ENCODE measurements around the gene ANKRD40.

GRCh38 chr17:50672071-50672470, 35.6 kb downstream of the ANKRD40 start:
- TF ChIP-seq FOXK2 (IDR thresholded peaks at IDR 0.05) (no peak), L3MBTL2 (conservative IDR thresholded peaks at IDR 0.05) (no peak), LEF1 (IDR thresholded peaks at IDR 0.05; ENCODE audit: borderline replicate concordance) (no peak), TARDBP (IDR thresholded peaks at IDR 0.05) (no peak), BHLHE40 (IDR thresholded peaks at IDR 0.05; ENCODE audit: borderline replicate concordance) (no peak), HDGF (IDR thresholded peaks at IDR 0.05; ENCODE audit: borderline replicate concordance) (no peak), FOXM1 (IDR thresholded peaks at IDR 0.05; ENCODE audit: borderline replicate concordance) (no peak), CTBP1 (IDR thresholded peaks at IDR 0.05; ENCODE audit: borderline replicate concordance) (no peak), NFRKB (IDR thresholded peaks at IDR 0.05) (no peak), ELF4 (IDR thresholded peaks at IDR 0.05) (no peak), SP1 (IDR thresholded peaks at IDR 0.05) (no peak), ARNT (IDR thresholded peaks at IDR 0.05) (no peak), SUZ12 (IDR thresholded peaks at IDR 0.05) (no peak)
